ENCODE data around the gene HEY2. TPM values are rescaled to one million over a fixed set of nuclear protein-coding genes. Genes with fewer than 3 reads are reported as not detected.
A peak's percentile ranks its signal among the peaks of the same experiment; 100 is the strongest.

Gene HEY2
- total and polyA plus RNA-seq, 7 donors, result 4.2 to 80.5 (median 5.5) TPM

DNA sequence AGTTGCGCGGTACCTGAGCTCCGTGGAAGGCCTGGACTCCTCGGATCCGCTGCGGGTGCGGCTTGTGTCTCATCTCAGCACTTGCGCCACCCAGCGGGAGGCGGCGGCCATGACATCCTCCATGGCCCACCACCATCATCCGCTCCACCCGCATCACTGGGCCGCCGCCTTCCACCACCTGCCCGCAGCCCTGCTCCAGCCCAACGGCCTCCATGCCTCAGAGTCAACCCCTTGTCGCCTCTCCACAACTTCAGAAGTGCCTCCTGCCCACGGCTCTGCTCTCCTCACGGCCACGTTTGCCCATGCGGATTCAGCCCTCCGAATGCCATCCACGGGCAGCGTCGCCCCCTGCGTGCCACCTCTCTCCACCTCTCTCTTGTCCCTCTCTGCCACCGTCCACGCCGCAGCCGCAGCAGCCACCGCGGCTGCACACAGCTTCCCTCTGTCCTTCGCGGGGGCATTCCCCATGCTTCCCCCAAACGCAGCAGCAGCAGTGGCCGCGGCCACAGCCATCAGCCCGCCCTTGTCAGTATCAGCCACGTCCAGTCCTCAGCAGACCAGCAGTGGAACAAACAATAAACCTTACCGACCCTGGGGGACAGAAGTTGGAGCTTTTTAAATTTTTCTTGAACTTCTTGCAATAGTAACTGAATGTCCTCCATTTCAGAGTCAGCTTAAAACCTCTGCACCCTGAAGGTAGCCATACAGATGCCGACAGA lies 9.9 kb downstream of the HEY2 start:
- no peak overlapping the region for H3K27ac ChIP-seq
- no peak for DNase-seq
- H3K9me3 ChIP-seq, result no peaks in the 10 kb centered on the region
- 88 to 91% (median 90%) methylated on average over 42 of the region's 42 CpGs for WGBS, 3 donors
- H3K4me3 ChIP-seq, result no peak overlapping the region
- intact Hi-C loops (cut with DNase I), result loop anchor here in 1 of 2 donors (10.0 kb wide), 1 partner anchor 245 kb away; no protein-coding TSS in a partner anchor
- peaks cover 10 to 71% of the 10 kb centered on the region in 2 donors for H3K36me3 ChIP-seq (ENCODE audit: insufficient read depth in 1 of 2, low read depth in 1 of 2)
- no peaks in the 10 kb centered on the region for H3K4me1 ChIP-seq
- peak in 2 of 4 donors; percentile 14 to 41 for ATAC-seq
- no peaks in the 10 kb centered on the region for H3K27me3 ChIP-seq (ENCODE audit: insufficient read depth in 3 of 3, low read length in 2 of 3)
- TF ChIP-seq, protein P1, sequence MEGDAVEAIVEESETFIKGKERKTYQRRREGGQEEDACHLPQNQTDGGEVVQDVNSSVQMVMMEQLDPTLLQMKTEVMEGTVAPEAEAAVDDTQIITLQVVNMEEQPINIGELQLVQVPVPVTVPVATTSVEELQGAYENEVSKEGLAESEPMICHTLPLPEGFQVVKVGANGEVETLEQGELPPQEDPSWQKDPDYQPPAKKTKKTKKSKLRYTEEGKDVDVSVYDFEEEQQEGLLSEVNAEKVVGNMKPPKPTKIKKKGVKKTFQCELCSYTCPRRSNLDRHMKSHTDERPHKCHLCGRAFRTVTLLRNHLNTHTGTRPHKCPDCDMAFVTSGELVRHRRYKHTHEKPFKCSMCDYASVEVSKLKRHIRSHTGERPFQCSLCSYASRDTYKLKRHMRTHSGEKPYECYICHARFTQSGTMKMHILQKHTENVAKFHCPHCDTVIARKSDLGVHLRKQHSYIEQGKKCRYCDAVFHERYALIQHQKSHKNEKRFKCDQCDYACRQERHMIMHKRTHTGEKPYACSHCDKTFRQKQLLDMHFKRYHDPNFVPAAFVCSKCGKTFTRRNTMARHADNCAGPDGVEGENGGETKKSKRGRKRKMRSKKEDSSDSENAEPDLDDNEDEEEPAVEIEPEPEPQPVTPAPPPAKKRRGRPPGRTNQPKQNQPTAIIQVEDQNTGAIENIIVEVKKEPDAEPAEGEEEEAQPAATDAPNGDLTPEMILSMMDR (IDR thresholded peaks at IDR 0.05), result no peak

DNA sequence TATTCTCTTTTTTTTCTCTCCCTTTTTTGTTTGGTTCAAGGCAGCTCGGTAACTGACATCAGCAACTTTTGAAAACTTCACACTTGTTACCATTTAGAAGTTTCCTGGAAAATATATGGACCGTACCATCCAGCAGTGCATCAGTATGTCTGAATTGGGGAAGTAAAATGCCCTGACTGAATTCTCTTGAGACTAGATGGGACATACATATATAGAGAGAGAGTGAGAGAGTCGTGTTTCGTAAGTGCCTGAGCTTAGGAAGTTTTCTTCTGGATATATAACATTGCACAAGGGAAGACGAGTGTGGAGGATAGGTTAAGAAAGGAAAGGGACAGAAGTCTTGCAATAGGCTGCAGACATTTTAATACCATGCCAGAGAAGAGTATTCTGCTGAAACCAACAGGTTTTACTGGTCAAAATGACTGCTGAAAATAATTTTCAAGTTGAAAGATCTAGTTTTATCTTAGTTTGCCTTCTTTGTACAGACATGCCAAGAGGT lies 10.6 kb downstream of the HEY2 start:
- intact Hi-C loops (cut with DNase I), result loop anchor here (10.0 kb wide), 2 partner anchors 245 to 605 kb away; partner anchors contain the start of gene TPD52L1 (in 1 of the 2)
- Histone ChIP-seq H3K4me1 (no peaks in the 10 kb centered on the region), H3K4me3 (no peak overlapping the region), H3K27ac (no peak overlapping the region), H3K9me3 (no peaks in the 10 kb centered on the region), H3K36me3 (ENCODE audit: insufficient read depth in 1 of 2, low read depth in 1 of 2) (peaks cover 10 to 64% of the 10 kb centered on the region in 2 donors), H3K27me3 (ENCODE audit: insufficient read depth in 3 of 3, low read length in 2 of 3) (no peaks in the 10 kb centered on the region)
- TF ChIP-seq, protein P1 (IDR thresholded peaks at IDR 0.05), result no peak
- WGBS, 3 donors, result 65 to 76% (median 76%) methylated on average over 5 of the region's 5 CpGs
- ATAC-seq, result no peak
- no peak for DNase-seq

DNA sequence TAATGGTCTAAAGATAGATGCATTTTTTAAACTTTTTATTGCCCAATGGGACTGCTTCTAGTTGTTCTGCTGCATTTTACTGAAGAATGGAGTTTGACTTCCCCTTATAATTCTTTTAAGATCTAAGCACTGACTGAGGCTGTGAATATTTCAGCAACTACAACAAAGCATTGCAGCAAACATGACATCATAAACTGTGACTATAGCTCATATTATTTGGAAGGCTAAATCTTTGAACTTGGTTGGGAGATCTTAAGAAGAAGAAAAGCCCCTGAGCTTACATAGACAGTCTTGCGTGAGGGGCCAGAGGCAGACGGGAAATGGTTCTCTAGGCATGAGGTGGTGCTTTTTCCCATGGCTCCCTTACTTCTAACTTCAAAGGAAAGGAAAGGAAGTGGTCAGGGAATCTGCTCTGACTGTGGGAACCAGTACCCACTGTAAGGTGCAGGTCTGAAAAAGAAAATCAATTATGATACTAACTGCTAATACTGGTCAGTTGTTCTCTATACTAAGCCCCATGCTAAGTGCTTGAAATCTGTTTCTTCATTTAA lies 14.8 kb downstream of the HEY2 start:
- Histone ChIP-seq H3K27ac (no peak overlapping the region), H3K27me3 (ENCODE audit: insufficient read depth in 3 of 3, low read length in 2 of 3) (no peaks in the 10 kb centered on the region), H3K4me3 (no peak overlapping the region), H3K9me3 (no peaks in the 10 kb centered on the region), H3K4me1 (no peaks in the 10 kb centered on the region), H3K36me3 (ENCODE audit: insufficient read depth in 1 of 2, low read depth in 1 of 2) (peaks cover 3 to 23% of the 10 kb centered on the region in 2 donors)
- 69 to 76% (median 73%) methylated on average over 2 of the region's 2 CpGs for WGBS, 3 donors
- TF ChIP-seq, protein P1 (IDR thresholded peaks at IDR 0.05), result no peak
- intact Hi-C loops (cut with DNase I), result loop anchor here in 1 of 2 donors (10.0 kb wide), 1 partner anchor 609 kb away; the partner anchor contains the start of gene TPD52L1
- DNase-seq (no peak), ATAC-seq (no peak)

DNA sequence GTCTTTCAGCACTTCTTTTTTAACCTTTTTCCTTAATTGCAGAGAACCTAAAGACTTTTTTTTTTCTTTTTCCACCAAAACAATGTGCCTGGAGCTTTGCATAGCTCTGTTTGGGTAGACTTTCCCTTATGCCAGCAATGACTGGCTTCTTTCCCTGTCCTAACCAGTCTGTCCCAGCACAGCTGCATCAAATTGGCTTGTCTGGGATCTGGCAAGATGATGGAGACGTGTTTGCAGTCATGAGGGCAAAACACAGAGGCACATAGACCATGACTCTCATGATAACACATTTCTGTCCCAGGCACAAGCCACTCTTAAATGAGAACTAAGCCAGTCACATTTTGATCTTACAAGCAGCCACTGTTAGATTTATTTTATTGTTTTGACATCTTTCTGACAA lies 16.5 kb downstream of the HEY2 start:
- WGBS, 3 donors, result 32 to 66% (median 53%) methylated on average over 1 of the region's 1 CpG
- peaks cover 0 to 6% of the 10 kb centered on the region in 2 donors for H3K36me3 ChIP-seq (ENCODE audit: insufficient read depth in 1 of 2, low read depth in 1 of 2)
- H3K27ac ChIP-seq, result no peak overlapping the region
- TF ChIP-seq, protein P1 (IDR thresholded peaks at IDR 0.05), result no peak
- no peak for ATAC-seq
- H3K9me3 ChIP-seq, result no peaks in the 10 kb centered on the region
- H3K27me3 ChIP-seq (ENCODE audit: insufficient read depth in 3 of 3, low read length in 2 of 3), result no peaks in the 10 kb centered on the region
- intact Hi-C loops (cut with DNase I), result loop anchor here (5.0 to 10.0 kb wide), 3 partner anchors 454 to 614 kb away; partner anchors contain the start of gene TPD52L1 (in 2 of the 2)
- H3K4me1 ChIP-seq, result no peaks in the 10 kb centered on the region
- H3K4me3 ChIP-seq, result no peak overlapping the region
- DNase-seq, result no peak

Data from psoas muscle (tissue), 8 donors.